GM18951 (cell line): Measurements from ENCODE around the gene HMCN2.
"Not testable (repeated sequence)": the region's sequence is repeated elsewhere in the genome, so short reads cannot be mapped to it uniquely, and the experiment has no call there.

ENCODE experiments used
- POLR2A ChIP-seq: IDR thresholded peaks from 4 replicates; pipeline ENCODE4 v1.6.1; 2011; ENCODE audit warnings: mild to moderate bottlenecking; ENCODE audit not compliant: insufficient read length, insufficient read depth; ENCODE audit errors: extremely low read depth
- in situ Hi-C: fragments of 300-500 bp; cut with MboI; formaldehyde crosslinking; loops from one replicate; pipeline ENCODE4 v1.12.0; 2022; ENCODE audit warnings: low sequenced_read_pairs, mixed read lengths, inconsistent platforms; ENCODE audit not compliant: unreplicated experiment

HMCN2 gene

GRCh38 chr9:130430232-130430631 lies 164.7 kb downstream of the HMCN2 start:
- TF ChIP-seq POLR2A: no peak
- in situ Hi-C loops: no loop called here

- no peak for TF ChIP-seq POLR2A
- in situ Hi-C loops: no loop called here
These were observed 165.4 kb downstream of the HMCN2 start for GRCh38 chr9:130430734-130431535.

- in situ Hi-C loops: no loop called here
These were observed 166.2 kb downstream of the HMCN2 start for GRCh38 chr9:130431536-130432303.

GRCh38 chr9:130432362-130432761 lies 166.8 kb downstream of the HMCN2 start:
- no peak for TF ChIP-seq POLR2A
- in situ Hi-C loops: no loop called here

More at GRCh38 chr9:130431536-130432303, 166.2 kb downstream of the HMCN2 start:
- no peak for TF ChIP-seq POLR2A

GRCh38 chr9:130432796-130433167 lies 167.2 kb downstream of the HMCN2 start:
- in situ Hi-C loops: no loop called here
- no peak for TF ChIP-seq POLR2A

- TF ChIP-seq POLR2A: no peak
- in situ Hi-C loops: no loop called here
These were observed 167.8 kb downstream of the HMCN2 start for GRCh38 chr9:130433168-130433946.

GRCh38 chr9:130433947-130434262 lies 168.3 kb downstream of the HMCN2 start:
- in situ Hi-C loops: no loop called here
- no peak for TF ChIP-seq POLR2A

GRCh38 chr9:130434656-130435055 lies 169.1 kb downstream of the HMCN2 start:
- in situ Hi-C loops: not testable (repeated sequence)

- in situ Hi-C loops: no loop called here
- TF ChIP-seq POLR2A: no peak
These were observed 171.6 kb downstream of the HMCN2 start for GRCh38 chr9:130437011-130437789.

GRCh38 chr9:130438382-130438981 lies 172.9 kb downstream of the HMCN2 start:
- no peak for TF ChIP-seq POLR2A
- in situ Hi-C loops: no loop called here

- no peak for TF ChIP-seq POLR2A
- in situ Hi-C loops: no loop called here
These were observed 175.5 kb downstream of the HMCN2 start for GRCh38 chr9:130441031-130441430.

- in situ Hi-C loops: no loop called here
- TF ChIP-seq POLR2A: no peak
These were observed 177.3 kb downstream of the HMCN2 start for GRCh38 chr9:130442746-130443455.
